Trophoblast cell (in vitro differentiated cells and primary cell): Measurements from ENCODE around the gene EEF2K.

ENCODE experiments used
- DNase-seq, 2 donors: peaks; one replicate each; pipeline ENCODE4 v3.0.0-alpha.2; 2016
- H2AFZ ChIP-seq: 2 replicates; pipeline ENCODE4 v1.6.1; 2013; ENCODE audit warnings: low read length, moderate library complexity, mild to moderate bottlenecking; ENCODE audit not compliant: insufficient read depth, poor library complexity
- H2AK5ac ChIP-seq: 2 replicates; pipeline ENCODE4 v1.6.1; 2013; ENCODE audit warnings: mild to moderate bottlenecking, low read length
- H2BK120ac ChIP-seq: 2 replicates; pipeline ENCODE4 v1.6.1; 2013; ENCODE audit warnings: low read length, mild to moderate bottlenecking, moderate library complexity; ENCODE audit not compliant: insufficient read depth, poor library complexity
- H2BK12ac ChIP-seq: 2 replicates; pipeline ENCODE4 v1.6.1; 2013; ENCODE audit warnings: mild to moderate bottlenecking, low read length, moderate library complexity
- H2BK5ac ChIP-seq: 2 replicates; pipeline ENCODE4 v1.6.1; 2013; ENCODE audit warnings: low read length, low read depth, moderate library complexity, mild to moderate bottlenecking; ENCODE audit not compliant: poor library complexity
- H3K14ac ChIP-seq: 2 replicates; pipeline ENCODE4 v1.6.1; 2013; ENCODE audit warnings: mild to moderate bottlenecking, low read length
- H3K18ac ChIP-seq: 2 replicates; pipeline ENCODE4 v1.6.1; 2013; ENCODE audit warnings: mild to moderate bottlenecking, low read length
- H3K23ac ChIP-seq: 2 replicates; pipeline ENCODE4 v1.6.1; 2013; ENCODE audit warnings: low read length
- H3K27ac ChIP-seq: 2 replicates; pipeline ENCODE4 v1.5.1; 2013; ENCODE audit warnings: low read depth, mild to moderate bottlenecking, inconsistent platforms, low read length, moderate library complexity
- H3K27me3 ChIP-seq: 2 replicates; pipeline ENCODE4 v1.6.1; 2013; ENCODE audit warnings: inconsistent platforms, mild to moderate bottlenecking, low read length, moderate library complexity; ENCODE audit not compliant: insufficient read depth
- H3K36me3 ChIP-seq, 2 experiments: 1 replicate in 1 of 2; 2 replicates in 1 of 2; pipeline ENCODE4 v1.6.1; 2013; ENCODE audit warnings: low read length in 2 of 2, mild to moderate bottlenecking in 2 of 2, moderate library complexity in 1 of 2; ENCODE audit not compliant: insufficient read depth in 2 of 2, control insufficient read depth in 1 of 2
- H3K4ac ChIP-seq: 2 replicates; pipeline ENCODE4 v1.6.1; 2013; ENCODE audit warnings: low read depth, mild to moderate bottlenecking, low read length, moderate library complexity
- H3K4me1 ChIP-seq, 2 experiments: 1 replicate in 1 of 2; 2 replicates in 1 of 2; pipeline ENCODE4 v1.6.1; 2013; ENCODE audit warnings: low read length in 2 of 2, mild to moderate bottlenecking in 2 of 2, moderate library complexity in 1 of 2; ENCODE audit not compliant: insufficient read depth in 2 of 2, control insufficient read depth in 1 of 2
- H3K4me2 ChIP-seq: 2 replicates; pipeline ENCODE4 v1.6.1; 2013; ENCODE audit warnings: inconsistent platforms, mild to moderate bottlenecking, low read length, moderate library complexity
- H3K4me3 ChIP-seq: 2 replicates; pipeline ENCODE4 v1.5.1; 2013; ENCODE audit warnings: mild to moderate bottlenecking, low read depth, low read length, inconsistent platforms
- H3K79me1 ChIP-seq: one replicate; pipeline ENCODE4 v1.6.1; 2013; ENCODE audit warnings: low read length
- H3K79me2 ChIP-seq: 2 replicates; pipeline ENCODE4 v1.6.1; 2013; ENCODE audit warnings: low read length, mild to moderate bottlenecking; ENCODE audit not compliant: control insufficient read depth, insufficient read depth, poor library complexity
- H3K9ac ChIP-seq: 2 replicates; pipeline ENCODE4 v1.6.1; 2013; ENCODE audit warnings: mild to moderate bottlenecking, low read length
- H3K9me3 ChIP-seq: 2 replicates; pipeline ENCODE4 v1.6.1; 2013; ENCODE audit warnings: low read depth, mild to moderate bottlenecking, control low read depth, inconsistent platforms, low read length; ENCODE audit not compliant: insufficient read depth
- H4K12ac ChIP-seq: 2 replicates; pipeline ENCODE4 v1.6.1; 2013; ENCODE audit warnings: low read depth, mild to moderate bottlenecking, low read length, moderate library complexity
- H4K8ac ChIP-seq: 2 replicates; pipeline ENCODE4 v1.6.1; 2013; ENCODE audit warnings: low read depth, mild to moderate bottlenecking, low read length, moderate library complexity
- H4K91ac ChIP-seq: one replicate; pipeline ENCODE4 v1.6.1; 2013; ENCODE audit warnings: low read depth, mild to moderate bottlenecking, low read length, moderate library complexity
- WGBS: extraction: QIAGEN DNeasy Blood & Tissue Kit; methylation state at CpG from one replicate; pipeline ENCODE4 v1.1.7; 2013; ENCODE audit warnings: missing lambda C conversion rate; ENCODE audit not compliant: insufficient read length, insufficient coverage; ENCODE audit errors: extremely low coverage; 5-methylcytosine and 5-hydroxymethylcytosine counted together

The EEF2K gene

DNA sequence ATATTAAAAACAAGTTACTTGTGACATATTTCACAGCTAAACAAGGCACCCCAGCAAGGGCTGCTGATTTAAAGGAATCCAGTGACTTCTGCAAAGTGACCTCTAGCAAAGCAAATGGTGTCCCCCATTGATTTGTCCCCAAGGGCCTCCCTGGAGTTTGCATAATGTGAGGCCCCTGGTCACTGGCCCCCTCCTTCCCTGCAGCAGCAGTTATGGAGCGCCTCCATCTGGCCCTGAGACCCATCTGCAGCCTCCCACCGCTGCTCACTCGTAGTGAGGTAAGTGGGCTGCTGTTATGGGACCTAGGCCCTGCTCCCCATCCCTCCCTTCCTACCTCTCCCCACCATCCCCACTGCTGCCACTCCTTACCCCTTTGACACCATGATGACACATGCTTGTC, 19.6 kb upstream of the EEF2K start:
- no peak overlapping the region for H4K12ac ChIP-seq
- H3K27me3 ChIP-seq, result no peaks in the 10 kb centered on the region
- H3K4ac ChIP-seq, result no peak overlapping the region
- H3K79me1 ChIP-seq, result peaks cover 7% of the 10 kb centered on the region
- H3K9ac ChIP-seq, result no peak overlapping the region
- H3K18ac ChIP-seq, result no peak overlapping the region
- H2AFZ ChIP-seq, result no peak overlapping the region
- no peak for DNase-seq
- no peak overlapping the region for H4K8ac ChIP-seq
- no peak overlapping the region for H2AK5ac ChIP-seq
- H2BK5ac ChIP-seq, result no peak overlapping the region
- no peak overlapping the region for H3K4me2 ChIP-seq
- no peaks in the 10 kb centered on the region for H3K79me2 ChIP-seq
- no peak overlapping the region for H3K27ac ChIP-seq
- H3K4me3 ChIP-seq, result no peak overlapping the region
- H2BK120ac ChIP-seq, result no peak overlapping the region
- WGBS, result no CpG with 5 or more reads among the region's 3 CpGs
- no peaks in the 10 kb centered on the region for H3K36me3 ChIP-seq
- H3K9me3 ChIP-seq, result peaks cover 1% of the 10 kb centered on the region
- no peak overlapping the region for H2BK12ac ChIP-seq
- no peak overlapping the region for H3K14ac ChIP-seq
- no peak overlapping the region for H3K23ac ChIP-seq
- H3K4me1 ChIP-seq, result peaks cover 0 to 2% of the 10 kb centered on the region in 2 experiments
- no peak overlapping the region for H4K91ac ChIP-seq

DNA sequence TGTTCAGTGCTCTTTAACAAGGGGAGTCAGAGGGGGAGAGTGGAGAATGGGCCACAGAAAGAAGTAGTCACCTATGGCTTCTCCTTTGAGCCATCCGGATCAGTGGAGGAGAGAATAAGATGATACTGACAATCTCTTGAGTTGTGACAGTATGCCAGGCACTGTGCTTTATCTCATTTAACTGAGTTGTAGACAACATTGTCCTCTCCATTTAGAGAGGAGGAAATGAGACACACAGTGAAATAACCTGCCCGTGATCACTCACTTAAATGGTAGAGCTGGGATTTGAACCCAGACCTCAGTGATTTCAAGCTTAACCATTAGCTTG, 17.8 kb upstream of the EEF2K start:
- H3K4me2 ChIP-seq, result no peak overlapping the region
- H2AFZ ChIP-seq, result no peak overlapping the region
- no peak overlapping the region for H3K14ac ChIP-seq
- H4K91ac ChIP-seq, result no peak overlapping the region
- peaks cover 7% of the 10 kb centered on the region for H3K79me1 ChIP-seq
- no peak overlapping the region for H2BK120ac ChIP-seq
- H3K23ac ChIP-seq, result no peak overlapping the region
- no peak overlapping the region for H2AK5ac ChIP-seq
- no peak overlapping the region for H3K18ac ChIP-seq
- H4K12ac ChIP-seq, result no peak overlapping the region
- H3K4ac ChIP-seq, result no peak overlapping the region
- H2BK12ac ChIP-seq, result no peak overlapping the region
- H2BK5ac ChIP-seq, result no peak overlapping the region
- no CpG with 5 or more reads among the region's 2 CpGs for WGBS
- H3K4me3 ChIP-seq, result no peak overlapping the region
- H4K8ac ChIP-seq, result no peak overlapping the region
- no peak overlapping the region for H3K27ac ChIP-seq
- no peaks in the 10 kb centered on the region for H3K36me3 ChIP-seq
- H3K79me2 ChIP-seq, result no peaks in the 10 kb centered on the region
- no peak for DNase-seq
- H3K9ac ChIP-seq, result no peak overlapping the region
- peaks cover 1% of the 10 kb centered on the region for H3K9me3 ChIP-seq
- H3K27me3 ChIP-seq, result no peaks in the 10 kb centered on the region
- peaks cover 2% of the 10 kb centered on the region in 2 experiments for H3K4me1 ChIP-seq

DNA sequence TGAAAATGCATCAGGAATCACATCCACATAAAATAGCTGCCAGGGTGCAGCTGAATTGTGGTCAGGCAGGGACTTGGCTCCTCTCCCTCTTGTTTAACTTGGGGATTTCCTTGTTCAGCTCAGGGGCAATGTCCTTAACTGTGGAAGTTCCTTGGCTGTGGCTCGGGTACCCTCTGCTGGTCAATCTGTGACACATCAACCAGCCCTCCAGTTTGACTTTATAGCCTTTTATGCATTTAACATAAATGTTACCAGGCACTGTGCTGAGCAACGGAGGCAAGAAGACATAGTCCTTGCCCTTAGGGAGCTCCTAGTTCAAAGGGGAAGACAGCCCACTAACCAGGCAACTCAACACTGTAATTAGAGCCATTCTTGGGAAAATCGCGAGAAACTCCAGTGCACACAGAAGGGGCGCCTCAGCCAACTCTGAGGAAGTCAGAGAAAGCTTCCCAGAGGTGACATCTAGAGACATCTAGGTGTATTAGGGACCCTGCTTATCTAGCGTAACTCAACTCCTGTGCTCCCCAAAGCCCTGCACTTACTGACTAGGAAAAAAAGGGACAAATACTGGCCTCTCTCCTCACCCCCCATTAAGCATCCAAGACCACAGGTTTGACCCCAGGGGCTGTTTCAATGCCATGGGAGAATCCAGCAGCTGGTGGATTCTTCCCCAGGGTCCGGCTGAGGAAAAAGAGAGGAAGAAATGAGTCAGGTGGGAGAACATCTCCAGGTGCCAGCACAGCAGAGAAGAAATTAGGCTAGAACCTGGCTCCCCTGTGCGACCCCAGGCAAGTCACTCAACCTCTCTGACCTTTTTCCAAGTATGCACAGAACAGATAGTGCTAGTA, 17.3 kb upstream of the EEF2K start:
- Histone ChIP-seq H4K91ac (no peak overlapping the region), H3K18ac (no peak overlapping the region), H3K14ac (no peak overlapping the region), H3K36me3 (no peaks in the 10 kb centered on the region), H3K79me2 (no peaks in the 10 kb centered on the region), H2AFZ (no peak overlapping the region), H4K8ac (no peak overlapping the region), H3K79me1 (peaks cover 7% of the 10 kb centered on the region), H3K23ac (no peak overlapping the region), H3K9ac (no peak overlapping the region), H3K4me3 (no peak overlapping the region), H2AK5ac (no peak overlapping the region), H3K4me1 (peaks cover 2% of the 10 kb centered on the region in 2 experiments), H3K27ac (no peak overlapping the region), H3K4me2 (no peak overlapping the region), H2BK120ac (no peak overlapping the region), H3K9me3 (peaks cover 1% of the 10 kb centered on the region), H4K12ac (no peak overlapping the region), H2BK12ac (no peak overlapping the region), H2BK5ac (no peak overlapping the region), H3K4ac (no peak overlapping the region), H3K27me3 (no peaks in the 10 kb centered on the region)
- DNase-seq, result peak; percentile 70 to 89
- no CpG with 5 or more reads among the region's 8 CpGs for WGBS

DNA sequence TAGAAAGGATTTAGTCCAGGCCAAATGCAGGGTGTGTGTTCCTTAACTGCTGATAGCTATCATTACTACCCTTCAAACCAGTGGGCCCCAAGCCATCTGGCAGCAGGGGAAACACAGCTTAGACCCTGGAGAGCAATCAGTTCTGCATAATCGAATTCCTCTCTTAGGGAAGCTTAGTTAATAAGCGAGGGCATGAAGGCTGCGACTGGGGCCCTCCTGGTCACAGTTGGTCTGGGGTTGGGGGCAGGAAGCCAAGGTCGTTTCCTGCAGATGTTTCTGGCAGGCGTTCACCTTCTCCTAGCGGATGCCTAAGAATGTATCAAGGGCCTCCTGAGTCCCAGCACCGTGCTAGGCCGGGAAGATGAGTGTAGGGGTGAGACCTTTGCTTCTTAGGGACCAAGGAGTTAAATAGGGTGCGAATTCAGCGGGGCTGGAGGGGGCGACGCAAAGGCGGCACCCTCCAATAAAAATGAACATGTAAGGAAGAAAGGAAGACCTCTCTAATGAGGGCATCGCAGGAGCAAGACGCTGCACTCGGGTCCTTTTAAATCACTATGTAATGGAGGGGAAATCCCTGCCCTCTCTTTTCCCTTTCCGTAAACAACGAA, 16.5 kb upstream of the EEF2K start:
- H3K18ac ChIP-seq, result no peak overlapping the region
- H2BK12ac ChIP-seq, result no peak overlapping the region
- H3K36me3 ChIP-seq, result no peaks in the 10 kb centered on the region
- no peak for DNase-seq
- H3K9me3 ChIP-seq, result peaks cover 1% of the 10 kb centered on the region
- no peaks in the 10 kb centered on the region for H3K27me3 ChIP-seq
- H4K8ac ChIP-seq, result no peak overlapping the region
- no peak overlapping the region for H2AK5ac ChIP-seq
- no peak overlapping the region for H3K9ac ChIP-seq
- no peak overlapping the region for H4K91ac ChIP-seq
- H3K4ac ChIP-seq, result no peak overlapping the region
- no peak overlapping the region for H2BK5ac ChIP-seq
- H3K79me2 ChIP-seq, result no peaks in the 10 kb centered on the region
- H3K4me3 ChIP-seq, result peak overlapping the region; percentile 81
- no peak overlapping the region for H3K14ac ChIP-seq
- peaks cover 7% of the 10 kb centered on the region for H3K79me1 ChIP-seq
- H2AFZ ChIP-seq, result peak overlapping the region; percentile 91
- no peak overlapping the region for H3K27ac ChIP-seq
- peaks cover 2% of the 10 kb centered on the region in 2 experiments for H3K4me1 ChIP-seq
- H3K4me2 ChIP-seq, result peak overlapping the region; percentile 94
- WGBS, result no CpG with 5 or more reads among the region's 18 CpGs
- no peak overlapping the region for H2BK120ac ChIP-seq
- H4K12ac ChIP-seq, result no peak overlapping the region
- no peak overlapping the region for H3K23ac ChIP-seq
